Right ventricle myocardium superior (tissue), 1 donor: ENCODE measurements around the gene TVP23C. TPM values are rescaled to one million over a fixed set of nuclear protein-coding genes. Genes with fewer than 3 reads are reported as not detected.

ENCODE experiments used
- total RNA-seq: library from RNA; stranded (reverse); fragmentation: NEBNext Ultra II Directional; extraction: Animal tissue kit (Norgen Biotek cat#: 25700); gene quantifications from one replicate; pipeline ENCODE4 v1.2.1, GENCODE V29; 2021
- donor health status: DM: no; HTN: yes; CAD: no; lungs with severe emphysema.

TVP23C gene
- total RNA-seq, 1 donor from 2014 or later: 2.5 TPM

Other genes with a start within 250 kb of the TVP23C start
- 0.43 TPM for gene TEKT3, start 221.9 kb downstream of the TVP23C start, total RNA-seq
- gene CDRT4, start 95.9 kb downstream of the TVP23C start, total RNA-seq: 1.9 TPM
- gene FBXW10B, start 56.2 kb upstream of the TVP23C start, total RNA-seq: 0.48 TPM
- gene TRIM16, start 120.8 kb upstream of the TVP23C start, total RNA-seq: 35.1 TPM
- 11.0 TPM for gene ZNF286A, start 136.3 kb upstream of the TVP23C start, total RNA-seq
- gene TBC1D26, start 168.8 kb upstream of the TVP23C start, total RNA-seq: not detected